ENCODE measurements around the gene ABCA5. TPM values are rescaled to one million over a fixed set of nuclear protein-coding genes. Genes with fewer than 3 reads are reported as not detected.
A peak's percentile ranks its signal among the peaks of the same experiment; 100 is the strongest.

Gene ABCA5, protein sequence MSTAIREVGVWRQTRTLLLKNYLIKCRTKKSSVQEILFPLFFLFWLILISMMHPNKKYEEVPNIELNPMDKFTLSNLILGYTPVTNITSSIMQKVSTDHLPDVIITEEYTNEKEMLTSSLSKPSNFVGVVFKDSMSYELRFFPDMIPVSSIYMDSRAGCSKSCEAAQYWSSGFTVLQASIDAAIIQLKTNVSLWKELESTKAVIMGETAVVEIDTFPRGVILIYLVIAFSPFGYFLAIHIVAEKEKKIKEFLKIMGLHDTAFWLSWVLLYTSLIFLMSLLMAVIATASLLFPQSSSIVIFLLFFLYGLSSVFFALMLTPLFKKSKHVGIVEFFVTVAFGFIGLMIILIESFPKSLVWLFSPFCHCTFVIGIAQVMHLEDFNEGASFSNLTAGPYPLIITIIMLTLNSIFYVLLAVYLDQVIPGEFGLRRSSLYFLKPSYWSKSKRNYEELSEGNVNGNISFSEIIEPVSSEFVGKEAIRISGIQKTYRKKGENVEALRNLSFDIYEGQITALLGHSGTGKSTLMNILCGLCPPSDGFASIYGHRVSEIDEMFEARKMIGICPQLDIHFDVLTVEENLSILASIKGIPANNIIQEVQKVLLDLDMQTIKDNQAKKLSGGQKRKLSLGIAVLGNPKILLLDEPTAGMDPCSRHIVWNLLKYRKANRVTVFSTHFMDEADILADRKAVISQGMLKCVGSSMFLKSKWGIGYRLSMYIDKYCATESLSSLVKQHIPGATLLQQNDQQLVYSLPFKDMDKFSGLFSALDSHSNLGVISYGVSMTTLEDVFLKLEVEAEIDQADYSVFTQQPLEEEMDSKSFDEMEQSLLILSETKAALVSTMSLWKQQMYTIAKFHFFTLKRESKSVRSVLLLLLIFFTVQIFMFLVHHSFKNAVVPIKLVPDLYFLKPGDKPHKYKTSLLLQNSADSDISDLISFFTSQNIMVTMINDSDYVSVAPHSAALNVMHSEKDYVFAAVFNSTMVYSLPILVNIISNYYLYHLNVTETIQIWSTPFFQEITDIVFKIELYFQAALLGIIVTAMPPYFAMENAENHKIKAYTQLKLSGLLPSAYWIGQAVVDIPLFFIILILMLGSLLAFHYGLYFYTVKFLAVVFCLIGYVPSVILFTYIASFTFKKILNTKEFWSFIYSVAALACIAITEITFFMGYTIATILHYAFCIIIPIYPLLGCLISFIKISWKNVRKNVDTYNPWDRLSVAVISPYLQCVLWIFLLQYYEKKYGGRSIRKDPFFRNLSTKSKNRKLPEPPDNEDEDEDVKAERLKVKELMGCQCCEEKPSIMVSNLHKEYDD (N-terminal part only)
- polyA plus RNA-seq (2011; rRNA removed) (6.5 and 11.9 TPM in 2 replicates), polyA minus RNA-seq (2011; rRNA and poly(A)+ RNA removed) (10.1 and 10.8 TPM in 2 replicates)

DNA sequence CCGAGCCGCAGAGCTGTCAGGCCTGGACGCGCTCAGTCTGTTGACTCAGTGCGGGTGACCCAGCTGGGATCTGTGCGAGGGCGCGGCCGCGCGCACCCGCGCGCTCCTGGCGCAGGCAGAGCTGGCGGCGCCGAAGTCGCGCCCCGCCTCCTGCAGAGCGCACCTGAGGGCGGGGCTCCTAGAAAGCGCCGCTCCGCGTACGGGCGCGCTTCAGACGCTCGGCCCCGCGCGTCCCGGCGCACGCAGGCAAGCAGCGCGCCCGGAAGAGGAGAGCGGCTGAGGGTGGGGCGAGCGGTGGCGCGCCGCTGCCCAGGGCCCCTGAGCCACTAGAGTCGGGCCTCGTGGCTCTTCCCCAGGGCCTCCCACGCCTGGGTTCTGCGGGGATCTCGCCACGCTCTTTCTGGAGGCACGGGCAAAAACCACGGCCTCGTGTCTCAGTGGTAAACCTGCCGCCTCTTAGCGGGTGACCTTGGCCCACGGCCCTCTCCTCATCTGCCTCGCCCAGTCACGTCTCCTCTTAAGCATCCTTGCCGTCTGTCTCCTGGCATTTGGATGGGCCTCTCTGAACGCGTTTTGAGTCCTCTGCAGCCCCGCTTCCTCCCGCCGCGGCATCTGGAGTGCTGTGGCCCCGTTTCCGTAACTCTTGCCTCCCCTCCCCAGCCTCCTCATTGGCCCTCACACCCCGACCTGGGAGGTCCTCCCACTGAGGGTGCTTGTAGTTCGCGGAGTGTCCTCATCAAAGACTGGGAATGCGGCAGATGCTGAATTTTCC is at the start of gene ABCA5:
Gene ABCA5, minus strand, starts transcription at position 74 of the 772 bp plus-strand sequence. CDS start 12,718 bp downstream, outside the sequence.
- no peaks in the 10 kb centered on the region for H3K36me3 ChIP-seq (ENCODE audit: control insufficient read depth, insufficient read depth, low read length)
- H3K4me3 ChIP-seq (ENCODE audit: low read depth, low read length), result peak within 1 kb of the TSS; percentile 88
- ChIA-PET POLR2A (interaction anchor here (0.6 kb wide), 2 partner anchors 8 to 103 kb away, joined by 4 to 5 read pairs; no protein-coding TSS in a partner anchor), CTCF (interaction anchor here (1.0 to 14.6 kb wide), 3 partner anchors 8 to 196 kb away, joined by 3 to 145 read pairs (median 4); no protein-coding TSS in a partner anchor)
- DNase-seq (ENCODE audit: low read depth), result peak; percentile 59
- no peaks in the 10 kb centered on the region for H3K27me3 ChIP-seq (ENCODE audit: control insufficient read depth, insufficient read depth, low read length)
- TF ChIP-seq, protein P1, sequence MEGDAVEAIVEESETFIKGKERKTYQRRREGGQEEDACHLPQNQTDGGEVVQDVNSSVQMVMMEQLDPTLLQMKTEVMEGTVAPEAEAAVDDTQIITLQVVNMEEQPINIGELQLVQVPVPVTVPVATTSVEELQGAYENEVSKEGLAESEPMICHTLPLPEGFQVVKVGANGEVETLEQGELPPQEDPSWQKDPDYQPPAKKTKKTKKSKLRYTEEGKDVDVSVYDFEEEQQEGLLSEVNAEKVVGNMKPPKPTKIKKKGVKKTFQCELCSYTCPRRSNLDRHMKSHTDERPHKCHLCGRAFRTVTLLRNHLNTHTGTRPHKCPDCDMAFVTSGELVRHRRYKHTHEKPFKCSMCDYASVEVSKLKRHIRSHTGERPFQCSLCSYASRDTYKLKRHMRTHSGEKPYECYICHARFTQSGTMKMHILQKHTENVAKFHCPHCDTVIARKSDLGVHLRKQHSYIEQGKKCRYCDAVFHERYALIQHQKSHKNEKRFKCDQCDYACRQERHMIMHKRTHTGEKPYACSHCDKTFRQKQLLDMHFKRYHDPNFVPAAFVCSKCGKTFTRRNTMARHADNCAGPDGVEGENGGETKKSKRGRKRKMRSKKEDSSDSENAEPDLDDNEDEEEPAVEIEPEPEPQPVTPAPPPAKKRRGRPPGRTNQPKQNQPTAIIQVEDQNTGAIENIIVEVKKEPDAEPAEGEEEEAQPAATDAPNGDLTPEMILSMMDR (IDR thresholded peaks at IDR 0.05; ENCODE audit: insufficient read depth, low read depth, low read length), result no peak

DNA sequence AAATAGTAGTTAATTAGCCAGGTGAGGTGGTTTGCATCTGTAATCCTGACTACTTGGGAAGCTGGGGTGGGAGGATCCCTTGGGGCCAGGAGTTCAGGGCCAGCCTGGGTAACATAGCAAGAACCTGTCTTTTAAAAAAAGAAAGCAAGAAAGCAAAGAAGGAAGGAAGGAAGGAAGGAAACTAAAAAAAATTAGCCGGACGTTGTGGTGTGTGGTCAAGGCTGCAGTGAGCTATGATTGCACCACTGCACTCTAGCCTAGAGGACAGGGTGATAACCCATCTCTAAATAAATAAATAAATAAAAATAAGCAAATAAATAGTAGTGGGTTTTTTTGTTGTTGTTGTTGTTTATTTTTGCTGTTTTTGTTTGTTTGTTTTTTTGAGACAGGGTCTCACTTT is 48.3 kb upstream of the ABCA5 start:
- Histone ChIP-seq H3K27me3 (ENCODE audit: control insufficient read depth, insufficient read depth, low read length) (no peaks in the 10 kb centered on the region), H3K4me3 (ENCODE audit: low read depth, low read length) (no peak overlapping the region), H3K36me3 (ENCODE audit: control insufficient read depth, insufficient read depth, low read length) (no peaks in the 10 kb centered on the region)
- ChIA-PET POLR2A (no interaction called here), CTCF (no interaction called here)
- TF ChIP-seq, protein P1 (IDR thresholded peaks at IDR 0.05; ENCODE audit: insufficient read depth, low read depth, low read length), result no peak
- DNase-seq (ENCODE audit: low read depth), result no peak

DNA sequence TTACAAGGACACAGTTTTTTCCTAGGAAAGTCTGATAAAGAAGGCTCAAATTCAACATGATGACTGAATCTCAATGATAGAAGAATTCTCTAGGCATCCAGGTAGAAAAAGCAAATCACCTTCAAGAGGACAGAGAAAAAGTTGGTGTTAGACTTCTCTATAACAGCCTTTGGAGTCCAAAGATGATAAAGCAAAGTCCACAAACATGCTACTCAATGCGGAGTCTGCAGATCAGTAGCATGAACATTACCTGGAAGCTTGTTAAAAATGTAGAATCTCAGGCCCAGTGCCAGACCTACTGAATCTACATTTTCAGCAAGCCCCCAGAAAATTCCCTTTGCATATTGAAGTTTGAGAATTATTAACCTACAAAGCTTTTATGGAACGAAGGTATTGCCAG is 46.1 kb upstream of the ABCA5 start:
- Histone ChIP-seq H3K27me3 (ENCODE audit: control insufficient read depth, insufficient read depth, low read length) (no peaks in the 10 kb centered on the region), H3K36me3 (ENCODE audit: control insufficient read depth, insufficient read depth, low read length) (no peaks in the 10 kb centered on the region), H3K4me3 (ENCODE audit: low read depth, low read length) (no peak overlapping the region)
- ChIA-PET CTCF (no interaction called here), POLR2A (no interaction called here)
- TF ChIP-seq, protein P1 (IDR thresholded peaks at IDR 0.05; ENCODE audit: insufficient read depth, low read depth, low read length), result no peak
- no peak for DNase-seq (ENCODE audit: low read depth)

DNA sequence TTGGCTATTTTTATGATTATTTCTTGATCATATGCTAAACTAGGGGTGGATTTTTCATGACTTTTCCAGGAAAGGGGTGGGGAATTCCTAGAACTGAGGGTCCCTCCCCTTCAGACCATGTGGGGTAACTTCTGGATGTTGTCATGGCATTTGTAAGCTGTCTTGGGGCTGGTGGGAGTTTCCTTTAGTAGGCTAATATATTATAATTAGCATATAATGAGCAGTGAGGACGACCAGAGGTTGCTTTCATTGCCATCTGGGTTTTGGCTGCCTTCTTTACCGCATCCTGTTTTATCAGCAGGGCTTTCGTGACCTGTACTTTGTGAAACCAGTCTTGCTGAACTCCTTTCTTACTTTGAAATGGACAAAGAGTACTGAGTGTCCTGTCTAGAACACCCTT is 40.4 kb upstream of the ABCA5 start:
- no peaks in the 10 kb centered on the region for H3K36me3 ChIP-seq (ENCODE audit: control insufficient read depth, insufficient read depth, low read length)
- TF ChIP-seq, protein P1 (IDR thresholded peaks at IDR 0.05; ENCODE audit: insufficient read depth, low read depth, low read length), result no peak
- H3K4me3 ChIP-seq (ENCODE audit: low read depth, low read length), result no peak overlapping the region
- ChIA-PET POLR2A (no interaction called here), CTCF (interaction anchor here (0.6 kb wide), 1 partner anchor 1151 kb away, joined by 3 read pairs; no protein-coding TSS in a partner anchor)
- H3K27me3 ChIP-seq (ENCODE audit: control insufficient read depth, insufficient read depth, low read length), result no peaks in the 10 kb centered on the region
- DNase-seq (ENCODE audit: low read depth), result no peak

All from BJ (cell line).